Esophagus muscularis mucosa (tissue), 4 donors: Measurements from ENCODE around the gene CYP39A1. TPM values are rescaled to one million over a fixed set of nuclear protein-coding genes. Genes with fewer than 3 reads are reported as not detected.

Source experiments
- DNase-seq: peaks from one replicate; pipeline ENCODE4 v3.0.0-alpha.2; 2017; ENCODE audit errors: extremely low spot score
- H3K27ac ChIP-seq, 4 donors: fragments of 200-600 bp; sonication (generic); replicated peaks in 1 of 4; 1 replicate in 3 of 4; 2 replicates in 1 of 4; pipeline ENCODE4 v1.5.1; 2016 to 2019; ENCODE audit warnings: mild to moderate bottlenecking in 1 of 4
- H3K27me3 ChIP-seq, 4 donors: fragments of 200-600 bp; sonication (generic); one replicate each; pipeline versions ENCODE4 v1.5.1 to v1.6.0; 2016 to 2019
- H3K36me3 ChIP-seq, 4 donors: fragments of 200-600 bp; sonication (generic); one replicate each; pipeline ENCODE4 v1.5.1; 2016 to 2019
- H3K4me1 ChIP-seq, 4 donors: fragments of 200-600 bp; sonication (generic); one replicate each; pipeline ENCODE4 v1.5.1; 2016 to 2019
- H3K4me3 ChIP-seq, 4 donors: fragments of 200-600 bp; sonication (generic); 1 replicate in 2 of 4; 2 replicates in 2 of 4; pipeline ENCODE4 v1.5.1; 2016 to 2019; ENCODE audit warnings: mild to moderate bottlenecking in 4 of 4, moderate library complexity in 1 of 4
- H3K9me3 ChIP-seq, 4 donors: fragments of 200-600 bp; sonication (generic); 1 replicate in 3 of 4; 2 replicates in 1 of 4; pipeline ENCODE4 v1.5.1; 2016 to 2019
- CTCF ChIP-seq, 3 experiments: fragments of 200-600 bp in 2 of 3; fragments of 450-650 bp in 1 of 3; sonication (generic) in 2 of 3; IDR thresholded peaks; one replicate each; pipeline ENCODE4 v1.5.1; 2017 to 2019; ENCODE audit warnings: antibody characterized with exemption in 3 of 3, mild to moderate bottlenecking in 2 of 3, moderate library complexity in 1 of 3
- EP300 ChIP-seq: sonication (generic); formaldehyde crosslinking; IDR thresholded peaks from one replicate; pipeline ENCODE4 v1.6.1; 2017; ENCODE audit warnings: antibody characterized with exemption
- POLR2A ChIP-seq: fragments of 450-650 bp; IDR thresholded peaks from one replicate; pipeline ENCODE4 v1.6.1; 2017; ENCODE audit warnings: antibody characterized with exemption, moderate library complexity, mild to moderate bottlenecking, low read depth
- POLR2AphosphoS5 ChIP-seq, 2 donors: sonication (generic); formaldehyde crosslinking; IDR thresholded peaks; one replicate each; pipeline ENCODE4 v1.6.1; 2017; ENCODE audit warnings: antibody characterized with exemption in 2 of 2
- WGBS: methylation state at CpG from one replicate; pipeline ENCODE4 v1.1.5; 2018; 5-methylcytosine and 5-hydroxymethylcytosine counted together
- intact Hi-C: fragments of 100-400 bp; cut with DNase I; formaldehyde crosslinking; loops from one replicate; pipeline ENCODE4 v1.15.1; 2023
- total RNA-seq, 4 donors: library from RNA; depleted of rRNA; stranded (reverse); fragments of >200 nt; gene quantifications; one replicate each; pipeline versions ENCODE4 v1.1.0 to v1.2.1, GENCODE V29; 2016

Gene CYP39A1
- total RNA-seq, 4 donors from 2014 or later, result 7.0 to 10.4 (median 7.8) TPM

- no peaks in the 10 kb centered on the region for H3K9me3 ChIP-seq
- no peak overlapping the region for H3K4me3 ChIP-seq
- TF ChIP-seq POLR2AphosphoS5 (IDR thresholded peaks at IDR 0.05) (no peak), EP300 (no peak), POLR2A (no peak), CTCF (IDR thresholded peaks at IDR 0.05) (no peak)
- H3K27ac ChIP-seq, result no peak overlapping the region
- WGBS, result 95% methylated on average over 13 of the region's 13 CpGs
- H3K36me3 ChIP-seq, result no peaks in the 10 kb centered on the region
- intact Hi-C loops, result no loop called here
- no peak for DNase-seq
- H3K4me1 ChIP-seq, result no peaks in the 10 kb centered on the region
- no peaks in the 10 kb centered on the region for H3K27me3 ChIP-seq
Measured at GRCh38 chr6:46688966-46689335, 36.3 kb upstream of the CYP39A1 start.

- DNase-seq, result no peak
- Histone ChIP-seq H3K4me1 (no peaks in the 10 kb centered on the region), H3K27ac (no peak overlapping the region), H3K4me3 (no peak overlapping the region), H3K36me3 (no peaks in the 10 kb centered on the region), H3K27me3 (no peaks in the 10 kb centered on the region), H3K9me3 (no peaks in the 10 kb centered on the region)
- WGBS, result 92% methylated on average over 58 of the region's 85 CpGs
- no peak for TF ChIP-seq POLR2A
- TF ChIP-seq POLR2AphosphoS5 (IDR thresholded peaks at IDR 0.05), result no peak
- TF ChIP-seq EP300, result no peak
- TF ChIP-seq CTCF (IDR thresholded peaks at IDR 0.05), result no peak
- intact Hi-C loops, result no loop called here
Measured at GRCh38 chr6:46688117-46688965, 35.7 kb upstream of the CYP39A1 start.

GRCh38 chr6:46687619-46688097 lies 35.0 kb upstream of the CYP39A1 start, which contains the start of gene TDRD6:
TSS of gene TDRD6 (plus strand) at chr6:46687885. CDS start at chr6:46688129, 244 bp downstream.
- DNase-seq, result no peak
- Histone ChIP-seq H3K4me3 (no peak within 1 kb of the TSS), H3K36me3 (no peaks in the 10 kb centered on the region), H3K27ac (no peak within 1 kb of the TSS), H3K4me1 (no peaks in the 10 kb centered on the region), H3K9me3 (no peaks in the 10 kb centered on the region), H3K27me3 (no peaks in the 10 kb centered on the region)
- 95% methylated on average over 35 of the region's 41 CpGs for WGBS
- TF ChIP-seq CTCF (IDR thresholded peaks at IDR 0.05) (no peak), EP300 (no peak)
- intact Hi-C loops, result no loop called here

GRCh38 chr6:46684771-46685170 lies 32.2 kb upstream of the CYP39A1 start:
- WGBS, result 82% methylated on average over 4 of the region's 4 CpGs
- TF ChIP-seq CTCF (IDR thresholded peaks at IDR 0.05) (no peak), EP300 (no peak), POLR2A (no peak), POLR2AphosphoS5 (IDR thresholded peaks at IDR 0.05) (no peak)
- intact Hi-C loops, result no loop called here

More at GRCh38 chr6:46684771-46685170, 32.2 kb upstream of the CYP39A1 start:
- no peak for DNase-seq
- Histone ChIP-seq H3K9me3 (no peaks in the 10 kb centered on the region), H3K4me3 (no peak overlapping the region), H3K27ac (no peak overlapping the region), H3K36me3 (no peaks in the 10 kb centered on the region), H3K27me3 (no peaks in the 10 kb centered on the region), H3K4me1 (no peaks in the 10 kb centered on the region)
